Right renal pelvis (tissue), 4 donors: Measurements from ENCODE around the gene ANKRD52. TPM values are rescaled to one million over a fixed set of nuclear protein-coding genes. Genes with fewer than 3 reads are reported as not detected.
"Not testable (repeated sequence)": the region's sequence is repeated elsewhere in the genome, so short reads cannot be mapped to it uniquely, and the experiment has no call there.

ENCODE experiments used
- DNase-seq, 4 donors: peaks; one replicate each; pipeline ENCODE4 v3.0.0-alpha.2; 2013; ENCODE audit warnings: low read depth in 4 of 4, low spot score in 3 of 4, missing footprints in 1 of 4
- polyA plus RNA-seq, 4 donors: library from polyadenylated mRNA; unstranded; fragments of 120-200 nt; gene quantifications; one replicate each; pipeline ENCODE4 v1.2.1, GENCODE V29; 2013; ENCODE audit not compliant: insufficient read length in 4 of 4

Gene ANKRD52
- 10 to 100 TPM; 28.2 to 32.0 (median 30.3) TPM for polyA plus RNA-seq

- DNase-seq = peak in 3 of 4 donors; percentile 62 to 77 (median 73)
Observed at GRCh38 chr12:56258068-56258819, at the start of gene ANKRD52. ANKRD52 (minus strand) TSS chr12:56258384; CDS start chr12:56258269, 115 bp downstream.

GRCh38 chr12:56307221-56307965 lies 49.2 kb upstream of the ANKRD52 start:
- DNase-seq = no peak

GRCh38 chr12:56304872-56305590 lies 46.8 kb upstream of the ANKRD52 start:
- no peak for DNase-seq

- DNase-seq = no peak
Observed at GRCh38 chr12:56304276-56304675, 46.1 kb upstream of the ANKRD52 start.

- DNase-seq = no peak
Observed at GRCh38 chr12:56300644-56301464, 42.7 kb upstream of the ANKRD52 start.

- DNase-seq = peak; percentile 90 to 97 (median 96)
Observed at GRCh38 chr12:56299853-56300643, 41.9 kb upstream of the ANKRD52 start, which contains the start of gene CS. CS (minus strand) TSS chr12:56300330; CDS start chr12:56300201, 129 bp downstream.

- DNase-seq = no peak
Observed at GRCh38 chr12:56299308-56299852, 41.2 kb upstream of the ANKRD52 start.

- no peak for DNase-seq
Observed at GRCh38 chr12:56298828-56299227, 40.6 kb upstream of the ANKRD52 start.

- DNase-seq = no peak
Observed at GRCh38 chr12:56297400-56297799, 39.2 kb upstream of the ANKRD52 start.

- no peak for DNase-seq
Observed at GRCh38 chr12:56296295-56296694, 38.1 kb upstream of the ANKRD52 start.

GRCh38 chr12:56293795-56294194 lies 35.6 kb upstream of the ANKRD52 start:
- no peak for DNase-seq

- DNase-seq = no peak
Observed at GRCh38 chr12:56288705-56289387, 30.7 kb upstream of the ANKRD52 start.

GRCh38 chr12:56286044-56286830 lies 28.1 kb upstream of the ANKRD52 start:
- DNase-seq = no peak

- DNase-seq = not testable (repeated sequence)
Observed at GRCh38 chr12:56284263-56284662, 26.1 kb upstream of the ANKRD52 start.

GRCh38 chr12:56282579-56282978 lies 24.4 kb upstream of the ANKRD52 start:
- no peak for DNase-seq

GRCh38 chr12:56282030-56282429 lies 23.8 kb upstream of the ANKRD52 start:
- DNase-seq = no peak

GRCh38 chr12:56280849-56281248 lies 22.7 kb upstream of the ANKRD52 start:
- DNase-seq = no peak

- no peak for DNase-seq
Observed at GRCh38 chr12:56278905-56279304, 20.7 kb upstream of the ANKRD52 start.
